HEK293 (cell line): ENCODE results near the gene SSR1.
"Not testable (repeated sequence)": the region's sequence is repeated elsewhere in the genome, so short reads cannot be mapped to it uniquely, and the experiment has no call there.

Experiments used
- CTCF ChIA-PET: fragments of 350-600 bp; formaldehyde crosslinking; extraction: SDS; loops from one replicate; lab custom pipeline; 2021; ENCODE audit warnings: antibody characterized with exemption; lab: Yijun Ruan, JAX
- POLR2A ChIA-PET: fragments of 300-600 bp; formaldehyde crosslinking; extraction: SDS; loops from one replicate; lab custom pipeline; 2020; ENCODE audit warnings: antibody characterized with exemption, inconsistent platforms; lab: Yijun Ruan, JAX
- H3K27ac ChIP-seq: fragments of 200-500 bp; sonication (Bioruptor generic); 2 replicates; pipeline ENCODE4 v1.5.1; 2014; ENCODE audit warnings: low read depth, low read length, control low read depth, inconsistent platforms; ENCODE audit errors: extremely low read depth
- H3K36me3 ChIP-seq, 2 experiments: fragments of 200-500 bp in 1 of 2; sonication (Bioruptor generic) in 1 of 2; 1 replicate in 1 of 2; 2 replicates in 1 of 2; pipeline ENCODE4 v1.5.1; 2014 to 2017; ENCODE audit warnings: inconsistent platforms in 2 of 2, low read length in 2 of 2; ENCODE audit not compliant: control insufficient read depth in 2 of 2, insufficient read depth in 1 of 2
- H3K4me1 ChIP-seq: fragments of 200-500 bp; sonication (Bioruptor generic); 2 replicates; pipeline ENCODE4 v1.5.1; 2014; ENCODE audit warnings: mild to moderate bottlenecking, low read length, inconsistent platforms; ENCODE audit not compliant: control insufficient read depth, insufficient read depth
- H3K4me3 ChIP-seq: 2 replicates; pipeline ENCODE4 v1.5.1; 2011; ENCODE audit warnings: low read depth, mild to moderate bottlenecking, control low read depth, low read length, moderate library complexity
- H3K9me3 ChIP-seq: fragments of 200-500 bp; sonication (Bioruptor generic); 2 replicates; pipeline ENCODE4 v1.5.1; 2014; ENCODE audit warnings: low read depth, low read length, inconsistent platforms; ENCODE audit not compliant: control insufficient read depth, insufficient read depth
- GLI2 ChIP-seq: fragments of 450-650 bp; formaldehyde crosslinking; IDR thresholded peaks from 2 replicates; pipeline ENCODE4; 2017; ENCODE audit warnings: missing biosample characterization, missing genetic modification characterization, low read depth, borderline replicate concordance
- HOXD13 ChIP-seq: sonication (generic); formaldehyde crosslinking; IDR thresholded peaks from 2 replicates; pipeline ENCODE4 v1.8.0; 2022; ENCODE audit warnings: missing genetic modification reagents, borderline replicate concordance
- TRIM28 ChIP-seq: IDR thresholded peaks from 2 replicates; pipeline ENCODE4 v1.6.1; 2011; ENCODE audit warnings: low read length, control low read depth, borderline replicate concordance
- TSHZ1 ChIP-seq: fragments of 450-650 bp; formaldehyde crosslinking; IDR thresholded peaks from 2 replicates; pipeline ENCODE4 v1.5.1; 2016; ENCODE audit warnings: missing biosample characterization, missing genetic modification characterization, borderline replicate concordance
- ZNF16 ChIP-seq: fragments of 450-650 bp; formaldehyde crosslinking; IDR thresholded peaks from 2 replicates; pipeline ENCODE4 v1.5.1; 2016; ENCODE audit warnings: low read depth, missing biosample characterization, missing genetic modification characterization
- ZNF184 ChIP-seq: fragments of 450-650 bp; IDR thresholded peaks from 2 replicates; pipeline ENCODE4 v1.5.1; 2018; ENCODE audit warnings: missing biosample characterization, mild to moderate bottlenecking, missing genetic modification characterization
- ZNF202 ChIP-seq: fragments of 450-650 bp; formaldehyde crosslinking; IDR thresholded peaks from 2 replicates; pipeline ENCODE4 v1.5.1; 2016; ENCODE audit warnings: missing biosample characterization, missing genetic modification characterization, borderline replicate concordance
- ZNF266 ChIP-seq: fragments of 450-650 bp; formaldehyde crosslinking; IDR thresholded peaks from 2 replicates; pipeline ENCODE4 v1.5.1; 2016; ENCODE audit warnings: missing biosample characterization, missing genetic modification characterization, low read depth
- ZNF274 ChIP-seq, 2 experiments: fragments of 200-500 bp in 1 of 2; fragments of 450-650 bp in 1 of 2; sonication (Bioruptor generic) in 1 of 2; formaldehyde crosslinking in 1 of 2; IDR thresholded peaks; 2 replicates each; pipeline versions ENCODE4 v1.5.1 to v1.6.1; 2014 to 2016; ENCODE audit warnings: borderline replicate concordance in 1 of 2, inconsistent platforms in 1 of 2, low read length in 1 of 2, missing biosample characterization in 1 of 2, missing genetic modification characterization in 1 of 2
- ZNF341 ChIP-seq: fragments of 450-650 bp; formaldehyde crosslinking; IDR thresholded peaks from 2 replicates; pipeline ENCODE4; 2016; ENCODE audit warnings: low read depth, missing biosample characterization, missing genetic modification characterization
- ZNF354C ChIP-seq: fragments of 450-650 bp; formaldehyde crosslinking; IDR thresholded peaks from 2 replicates; pipeline ENCODE4 v1.5.1; 2016; ENCODE audit warnings: missing biosample characterization, missing genetic modification characterization, low read depth, borderline replicate concordance
- ZNF416 ChIP-seq: fragments of 450-650 bp; formaldehyde crosslinking; IDR thresholded peaks from 2 replicates; pipeline ENCODE4 v1.5.1; 2016; ENCODE audit warnings: missing biosample characterization, missing genetic modification characterization
- ZNF529 ChIP-seq: fragments of 450-650 bp; formaldehyde crosslinking; IDR thresholded peaks from 2 replicates; pipeline ENCODE4 v1.5.1; 2017; ENCODE audit warnings: missing genetic modification characterization, missing biosample characterization; ENCODE audit not compliant: insufficient replicate concordance
- ZNF585B ChIP-seq: fragments of 450-650 bp; formaldehyde crosslinking; IDR thresholded peaks from 2 replicates; pipeline ENCODE4 v1.5.1; 2016; ENCODE audit warnings: missing biosample characterization, missing genetic modification characterization
- ZNF600 ChIP-seq: fragments of 450-650 bp; formaldehyde crosslinking; IDR thresholded peaks from 2 replicates; pipeline ENCODE4 v1.5.1; 2016; ENCODE audit warnings: missing biosample characterization, missing genetic modification characterization
- ZNF621 ChIP-seq: fragments of 450-650 bp; formaldehyde crosslinking; IDR thresholded peaks from 2 replicates; pipeline ENCODE4 v1.5.1; 2017; ENCODE audit warnings: missing biosample characterization, missing genetic modification characterization
- ZNF629 ChIP-seq: fragments of 450-650 bp; formaldehyde crosslinking; IDR thresholded peaks from 2 replicates; pipeline ENCODE4 v1.5.1; 2017; ENCODE audit warnings: missing biosample characterization, missing genetic modification characterization
- ZSCAN23 ChIP-seq: fragments of 450-650 bp; formaldehyde crosslinking; IDR thresholded peaks from 2 replicates; pipeline ENCODE4 v1.5.1; 2016; ENCODE audit warnings: missing biosample characterization, missing genetic modification characterization
- ZSCAN5A ChIP-seq: fragments of 450-650 bp; formaldehyde crosslinking; IDR thresholded peaks from 2 replicates; pipeline ENCODE4 v1.5.1; 2016; ENCODE audit warnings: missing biosample characterization, missing genetic modification characterization
- TF ChIP-seq, protein P1 (sequence below): fragments of 450-650 bp; formaldehyde crosslinking; IDR thresholded peaks from 2 replicates; pipeline ENCODE4 v1.5.1; 2016; ENCODE audit warnings: missing biosample characterization, missing genetic modification characterization
- TF ChIP-seq, protein P2 (sequence below): fragments of 450-650 bp; formaldehyde crosslinking; optimal IDR thresholded peaks from 2 replicates; pipeline ENCODE3; 2016; ENCODE audit warnings: missing biosample characterization, mild to moderate bottlenecking, missing genetic modification characterization
- TF ChIP-seq, protein P3 (sequence below): fragments of 450-650 bp; formaldehyde crosslinking; IDR thresholded peaks from 2 replicates; pipeline ENCODE4 v1.5.1; 2017; ENCODE audit warnings: missing biosample characterization, missing genetic modification characterization

SSR1 gene

DNA sequence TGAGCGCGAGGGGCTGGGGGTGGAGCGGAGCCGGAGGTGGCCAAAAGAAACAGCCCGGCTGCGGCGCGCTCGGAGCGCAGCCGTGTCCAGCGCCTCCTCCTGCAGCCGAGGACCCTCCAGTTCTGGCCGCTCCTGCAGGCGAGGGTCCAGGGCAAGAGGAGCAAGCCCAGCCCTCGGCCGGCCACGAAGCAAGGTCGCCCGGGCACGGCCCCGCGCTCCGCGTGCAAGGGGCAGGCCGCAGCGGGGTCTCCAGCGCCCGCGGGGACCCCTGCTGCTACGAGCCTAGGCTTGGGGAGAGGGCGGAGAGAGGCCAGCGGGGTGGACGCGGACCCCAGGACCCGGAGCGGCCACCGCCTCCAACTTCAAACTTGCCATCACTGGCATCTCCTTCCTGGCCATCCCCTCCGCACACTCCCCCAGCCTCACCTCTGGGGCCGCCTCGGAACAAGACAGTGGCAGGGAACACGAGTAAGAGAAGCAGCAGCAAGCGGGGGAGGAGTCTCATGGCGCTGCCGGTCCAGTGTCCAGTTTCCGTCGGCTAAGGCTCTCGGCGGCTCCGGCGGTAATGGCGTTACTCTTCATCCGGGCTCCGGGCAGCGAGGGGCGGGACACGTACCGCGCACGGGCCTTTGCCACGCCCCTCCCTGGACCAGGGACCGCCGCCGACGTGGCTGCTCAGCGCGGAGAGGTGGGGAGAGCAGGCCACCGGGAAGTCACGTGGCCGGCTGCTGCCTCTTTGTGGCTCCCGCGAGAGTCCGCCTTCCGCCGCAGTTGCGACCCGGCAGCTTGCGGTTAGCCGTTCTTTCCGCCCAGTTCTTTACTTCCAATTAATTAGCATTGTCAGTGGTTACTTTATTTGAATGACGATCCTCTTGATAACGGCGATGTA, at the start of gene SSR1 (continued):
- peak; percentile 52 for TF ChIP-seq ZNF629 (tag by site-specific recombination)
- 0 out of 2 replicates have a peak, but pooled peaks have one; percentile 33 for TF ChIP-seq ZSCAN5A (tag by site-specific recombination)
- TF ChIP-seq ZNF16 (tag by site-specific recombination): no peak
- TF ChIP-seq ZNF341 (tag by site-specific recombination): peak; percentile 45
- TF ChIP-seq ZNF184 (tag by site-specific recombination): 0 out of 2 replicates have a peak, but pooled peaks have one; percentile 35
- TF ChIP-seq GLI2 (tag by site-specific recombination): no peak
- TF ChIP-seq TRIM28: no peak
- no peak for TF ChIP-seq ZNF529 (tag by site-specific recombination)
- TF ChIP-seq, protein P1, sequence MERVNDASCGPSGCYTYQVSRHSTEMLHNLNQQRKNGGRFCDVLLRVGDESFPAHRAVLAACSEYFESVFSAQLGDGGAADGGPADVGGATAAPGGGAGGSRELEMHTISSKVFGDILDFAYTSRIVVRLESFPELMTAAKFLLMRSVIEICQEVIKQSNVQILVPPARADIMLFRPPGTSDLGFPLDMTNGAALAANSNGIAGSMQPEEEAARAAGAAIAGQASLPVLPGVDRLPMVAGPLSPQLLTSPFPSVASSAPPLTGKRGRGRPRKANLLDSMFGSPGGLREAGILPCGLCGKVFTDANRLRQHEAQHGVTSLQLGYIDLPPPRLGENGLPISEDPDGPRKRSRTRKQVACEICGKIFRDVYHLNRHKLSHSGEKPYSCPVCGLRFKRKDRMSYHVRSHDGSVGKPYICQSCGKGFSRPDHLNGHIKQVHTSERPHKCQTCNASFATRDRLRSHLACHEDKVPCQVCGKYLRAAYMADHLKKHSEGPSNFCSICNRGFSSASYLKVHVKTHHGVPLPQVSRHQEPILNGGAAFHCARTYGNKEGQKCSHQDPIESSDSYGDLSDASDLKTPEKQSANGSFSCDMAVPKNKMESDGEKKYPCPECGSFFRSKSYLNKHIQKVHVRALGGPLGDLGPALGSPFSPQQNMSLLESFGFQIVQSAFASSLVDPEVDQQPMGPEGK (tag by site-specific recombination): peak; percentile 53; the same call in 1 of the 2 replicates
- TF ChIP-seq ZNF600 (tag by site-specific recombination): peak; percentile 35; the same call in 1 of the 2 replicates
- TF ChIP-seq ZNF266 (tag by site-specific recombination): no peak
- TF ChIP-seq ZNF202 (tag by site-specific recombination): no peak
- TF ChIP-seq, protein P2, sequence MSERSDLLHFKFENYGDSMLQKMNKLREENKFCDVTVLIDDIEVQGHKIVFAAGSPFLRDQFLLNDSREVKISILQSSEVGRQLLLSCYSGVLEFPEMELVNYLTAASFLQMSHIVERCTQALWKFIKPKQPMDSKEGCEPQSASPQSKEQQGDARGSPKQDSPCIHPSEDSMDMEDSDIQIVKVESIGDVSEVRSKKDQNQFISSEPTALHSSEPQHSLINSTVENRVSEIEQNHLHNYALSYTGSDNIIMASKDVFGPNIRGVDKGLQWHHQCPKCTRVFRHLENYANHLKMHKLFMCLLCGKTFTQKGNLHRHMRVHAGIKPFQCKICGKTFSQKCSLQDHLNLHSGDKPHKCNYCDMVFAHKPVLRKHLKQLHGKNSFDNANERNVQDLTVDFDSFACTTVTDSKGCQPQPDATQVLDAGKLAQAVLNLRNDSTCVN (tag by site-specific recombination): peak; percentile 85
- TF ChIP-seq ZNF274 (IDR thresholded peaks at IDR 0.05; ENCODE audit: low read length): no peak
- TF ChIP-seq ZNF274 (tag by site-specific recombination; IDR thresholded peaks at IDR 0.05; ENCODE audit: borderline replicate concordance): no peak
- TF ChIP-seq HOXD13: no peak
- TF ChIP-seq ZNF585B (tag by site-specific recombination): 0 out of 2 replicates have a peak, but pooled peaks have one; percentile 14
- no peak for TF ChIP-seq ZSCAN23 (tag by site-specific recombination)
- TF ChIP-seq ZNF354C: no peak
- no peak for TF ChIP-seq TSHZ1
- TF ChIP-seq, protein P3, sequence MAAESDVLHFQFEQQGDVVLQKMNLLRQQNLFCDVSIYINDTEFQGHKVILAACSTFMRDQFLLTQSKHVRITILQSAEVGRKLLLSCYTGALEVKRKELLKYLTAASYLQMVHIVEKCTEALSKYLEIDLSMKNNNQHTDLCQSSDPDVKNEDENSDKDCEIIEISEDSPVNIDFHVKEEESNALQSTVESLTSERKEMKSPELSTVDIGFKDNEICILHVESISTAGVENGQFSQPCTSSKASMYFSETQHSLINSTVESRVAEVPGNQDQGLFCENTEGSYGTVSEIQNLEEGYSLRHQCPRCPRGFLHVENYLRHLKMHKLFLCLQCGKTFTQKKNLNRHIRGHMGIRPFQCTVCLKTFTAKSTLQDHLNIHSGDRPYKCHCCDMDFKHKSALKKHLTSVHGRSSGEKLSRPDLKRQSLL (tag by site-specific recombination): no peak
- TF ChIP-seq ZNF621: no peak
- TF ChIP-seq ZNF416 (tag by site-specific recombination): no peak
- TF ChIP-seq, all 188 proteins: peak for 55

DNA sequence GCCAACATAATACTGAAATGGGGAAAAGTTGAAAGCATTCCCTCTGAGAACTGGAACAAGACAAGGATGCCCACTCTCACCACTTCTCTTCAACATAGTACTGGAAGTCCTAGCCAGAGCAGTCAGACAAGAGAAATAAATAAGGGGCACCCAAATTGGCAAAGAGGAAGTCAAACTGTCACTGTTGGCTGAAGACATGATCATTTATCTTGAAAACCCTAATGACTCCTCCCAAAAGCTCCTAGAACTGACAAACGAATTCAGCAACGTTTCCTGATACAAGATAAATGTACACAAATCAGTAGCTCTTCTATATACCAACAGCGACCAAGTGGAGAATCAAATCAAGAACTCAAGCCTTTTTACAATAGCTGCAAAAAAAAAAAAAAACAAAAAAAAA, 38.9 kb upstream of the SSR1 start:
- POLR2A ChIA-PET, H3K4me1 ChIP-seq, H3K4me3 ChIP-seq, H3K27ac ChIP-seq, H3K36me3 ChIP-seq, H3K9me3 ChIP-seq: not testable (repeated sequence)
- CTCF ChIA-PET: interaction anchor here (0.6 kb wide), 1 partner anchor 693 kb away, joined by 3 read pairs; no protein-coding TSS in a partner anchor

DNA sequence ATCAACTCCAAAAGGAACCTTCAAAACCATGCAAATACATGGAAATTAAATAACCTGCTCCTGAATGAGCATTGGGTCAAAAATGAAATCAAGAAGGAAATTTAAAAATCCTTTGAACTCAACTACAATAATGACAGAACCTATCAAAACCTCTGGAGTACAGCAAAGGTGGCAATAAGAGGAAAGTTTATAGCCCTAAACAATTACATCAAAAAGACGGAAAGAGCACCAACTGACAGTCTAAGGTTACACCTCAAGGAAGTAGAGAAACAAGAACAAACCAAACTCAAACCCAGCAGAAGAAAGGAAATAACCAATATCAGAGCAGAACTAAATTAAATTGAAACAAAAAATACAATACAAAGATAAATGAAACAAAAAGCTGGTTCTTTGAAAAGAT, 37.6 kb upstream of the SSR1 start:
- H3K27ac ChIP-seq, H3K4me1 ChIP-seq, POLR2A ChIA-PET, H3K9me3 ChIP-seq, H3K4me3 ChIP-seq, H3K36me3 ChIP-seq: not testable (repeated sequence)
- CTCF ChIA-PET: interaction anchor here (0.7 kb wide), 1 partner anchor 217 kb away, joined by 4 read pairs; no protein-coding TSS in a partner anchor
